IMR-90 (cell line): ENCODE results near the gene SGO1. TPM values are rescaled to one million over a fixed set of nuclear protein-coding genes. Genes with fewer than 3 reads are reported as not detected.

Source experiments
- ATAC-seq: fragments of 200-7000 bp; cut with Tn5 transposase; 2 replicates; pipeline ENCODE4 v1.9.1; 2020; ENCODE audit warnings: low read depth, mild to moderate bottlenecking, moderate library complexity
- BruUV-seq: library from RNA; stranded (reverse); fragments of 400-500 nt; replicated peaks from 2 replicates; lab custom pipeline; 2021; lab: Mats Ljungman, UMichigan
- CTCF ChIA-PET: fragments of 300-600 bp; formaldehyde crosslinking; extraction: SDS; loops from one replicate; lab custom pipeline; 2021; ENCODE audit warnings: antibody characterized with exemption; lab: Yijun Ruan, JAX
- POLR2A ChIA-PET: fragments of 300-600 bp; sonication (Branson Sonifier 250); formaldehyde crosslinking; loops from one replicate; lab custom pipeline; 2022; ENCODE audit warnings: antibody characterized with exemption; ENCODE audit not compliant: unreplicated experiment; lab: Charles Lee
- DNase-seq: peaks from one replicate; pipeline ENCODE4 v3.0.0; 2013
- H2AFZ ChIP-seq: replicated peaks from 2 replicates; pipeline ENCODE3; 2013; ENCODE audit warnings: low read length, mild to moderate bottlenecking; ENCODE audit not compliant: poor library complexity
- H2AK5ac ChIP-seq: 2 replicates; pipeline ENCODE4 v1.6.1; 2013; ENCODE audit warnings: low read depth, low read length, inconsistent platforms
- H2AK9ac ChIP-seq: replicated peaks from 2 replicates; pipeline ENCODE3; 2013; ENCODE audit warnings: mild to moderate bottlenecking, low read depth, low read length, moderate library complexity; ENCODE audit not compliant: poor library complexity
- H2BK120ac ChIP-seq: 2 replicates; pipeline ENCODE4 v1.6.1; 2013; ENCODE audit warnings: low read depth, low read length, inconsistent platforms
- H2BK15ac ChIP-seq: 3 replicates; pipeline ENCODE4 v1.6.1; 2013; ENCODE audit warnings: low read depth, low read length, inconsistent platforms
- H2BK20ac ChIP-seq: 2 replicates; pipeline ENCODE4 v1.6.1; 2013; ENCODE audit warnings: low read depth, mild to moderate bottlenecking, inconsistent platforms, low read length, moderate library complexity
- H2BK5ac ChIP-seq: 2 replicates; pipeline ENCODE4 v1.6.1; 2013; ENCODE audit warnings: mild to moderate bottlenecking, low read depth, low read length, inconsistent platforms; ENCODE audit not compliant: poor library complexity, severe bottlenecking
- H3K14ac ChIP-seq: replicated peaks from 2 replicates; pipeline ENCODE4 v1.6.1; 2013; ENCODE audit warnings: low read depth, low read length, inconsistent platforms
- H3K18ac ChIP-seq: 2 replicates; pipeline ENCODE4 v1.6.1; 2013; ENCODE audit warnings: low read depth, low read length, control low read depth
- H3K23ac ChIP-seq: 2 replicates; pipeline ENCODE4 v1.6.1; 2013; ENCODE audit warnings: low read depth, low read length, inconsistent platforms
- H3K27ac ChIP-seq: 2 replicates; pipeline ENCODE4 v1.5.1; 2013; ENCODE audit warnings: mild to moderate bottlenecking, control low read depth, low read length; ENCODE audit not compliant: insufficient read depth
- H3K27me3 ChIP-seq: 2 replicates; pipeline ENCODE4 v1.6.1; 2013; ENCODE audit warnings: low read length; ENCODE audit not compliant: control insufficient read depth, insufficient read depth
- H3K36me3 ChIP-seq: 2 replicates; pipeline ENCODE4 v1.6.1; 2013; ENCODE audit warnings: low read length, mixed read lengths; ENCODE audit not compliant: control insufficient read depth, insufficient read depth
- H3K4ac ChIP-seq: 2 replicates; pipeline ENCODE4 v1.6.1; 2013; ENCODE audit warnings: low read depth, low read length, inconsistent platforms
- H3K4me1 ChIP-seq: 2 replicates; pipeline ENCODE4 v1.6.1; 2013; ENCODE audit warnings: low read length, mixed read lengths; ENCODE audit not compliant: control insufficient read depth, insufficient read depth
- H3K4me2 ChIP-seq: 2 replicates; pipeline ENCODE4 v1.6.1; 2013; ENCODE audit warnings: low read depth, mild to moderate bottlenecking, control low read depth, low read length, moderate library complexity
- H3K4me3 ChIP-seq: 2 replicates; pipeline ENCODE4 v1.5.1; 2013; ENCODE audit warnings: low read depth, mild to moderate bottlenecking, control low read depth, low read length, moderate library complexity; ENCODE audit not compliant: insufficient read depth
- H3K56ac ChIP-seq: 2 replicates; pipeline ENCODE4 v1.6.1; 2013; ENCODE audit warnings: low read length, inconsistent platforms; ENCODE audit not compliant: insufficient read depth; ENCODE audit errors: extremely low read depth
- H3K79me1 ChIP-seq, 2 experiments: 2 replicates each; pipeline ENCODE4 v1.6.1; 2013; ENCODE audit warnings: low read length in 2 of 2, inconsistent platforms in 1 of 2, low read depth in 1 of 2
- H3K9ac ChIP-seq: 2 replicates; pipeline ENCODE4 v1.6.1; 2013; ENCODE audit warnings: low read depth, low read length, control low read depth
- H3K9me1 ChIP-seq: 2 replicates; pipeline ENCODE4 v1.6.1; 2013; ENCODE audit warnings: low read length, inconsistent platforms; ENCODE audit not compliant: insufficient read depth
- H3K9me3 ChIP-seq: 2 replicates; pipeline ENCODE4 v1.6.1; 2013; ENCODE audit warnings: low read length; ENCODE audit not compliant: control insufficient read depth, insufficient read depth
- H4K20me1 ChIP-seq: 2 replicates; pipeline ENCODE4 v1.6.1; 2013; ENCODE audit warnings: low read length, inconsistent platforms; ENCODE audit not compliant: insufficient read depth
- H4K5ac ChIP-seq: 2 replicates; pipeline ENCODE4 v1.6.1; 2013; ENCODE audit warnings: mild to moderate bottlenecking, low read depth, low read length, control low read depth
- H4K8ac ChIP-seq, 2 experiments: 2 replicates each; pipeline ENCODE4 v1.6.1; 2013; ENCODE audit warnings: low read depth in 2 of 2, low read length in 2 of 2, control low read depth in 1 of 2, inconsistent platforms in 1 of 2
- H4K91ac ChIP-seq: 2 replicates; pipeline ENCODE4 v1.6.1; 2013; ENCODE audit warnings: low read depth, low read length, inconsistent platforms; ENCODE audit not compliant: insufficient read depth
- ELK1 ChIP-seq: fragments of 150-350 bp; IDR thresholded peaks from 2 replicates; pipeline ENCODE4 v1.6.1; 2016; ENCODE audit warnings: low read depth, mild to moderate bottlenecking, low read length, moderate library complexity, borderline replicate concordance
- SMC3 ChIP-seq: fragments of 150-350 bp; IDR thresholded peaks from 2 replicates; pipeline ENCODE4 v1.6.1; 2016; ENCODE audit warnings: low read depth, mild to moderate bottlenecking, antibody characterized with exemption, low read length, moderate library complexity
- WGBS, 2 experiments: methylation state at CpG; one replicate each; pipeline versions ENCODE4 v1.1.5 to v1.1.7; 2013; ENCODE audit warnings: missing lambda C conversion rate in 2 of 2; ENCODE audit not compliant: insufficient read length in 1 of 2; ENCODE audit errors: extremely low coverage in 2 of 2; 5-methylcytosine and 5-hydroxymethylcytosine counted together
- dilution Hi-C: fragments of 300-500 bp; cut with HindIII; formaldehyde crosslinking; loops from one replicate; pipeline ENCODE4 v1.14.3; 2018; ENCODE audit warnings: low sequenced_read_pairs; ENCODE audit not compliant: unreplicated experiment
- in situ Hi-C: fragments of 300-500 bp; cut with MboI; formaldehyde crosslinking; loops from 3 replicates; pipeline ENCODE4 v1.14.3; 2019; ENCODE audit warnings: low sequenced_read_pairs, inconsistent platforms, mixed read lengths
- intact Hi-C: fragments of 100-400 bp; cut with micrococcal nuclease; formaldehyde crosslinking; loops from 2 replicates; pipeline ENCODE4 v1.10.0; 2022
- polyA plus RNA-seq, 3 experiments: library from polyadenylated mRNA; depleted of rRNA; stranded (reverse); fragments of >200 nt; gene quantifications; 2 replicates each; pipeline ENCODE4 v1.2.3, GENCODE V29; 2012; ENCODE audit warnings: low replicate concordance in 1 of 3
- total RNA-seq: library from RNA; depleted of rRNA; stranded (reverse); fragments of >200 nt; gene quantifications from 2 replicates; pipeline ENCODE4 v1.2.3, GENCODE V29; 2012

SGO1 gene
- total and polyA plus RNA-seq, 2 of the 4 experiments (the other 2 are of a cell fraction) = 3.2 to 5.2 TPM

DNA sequence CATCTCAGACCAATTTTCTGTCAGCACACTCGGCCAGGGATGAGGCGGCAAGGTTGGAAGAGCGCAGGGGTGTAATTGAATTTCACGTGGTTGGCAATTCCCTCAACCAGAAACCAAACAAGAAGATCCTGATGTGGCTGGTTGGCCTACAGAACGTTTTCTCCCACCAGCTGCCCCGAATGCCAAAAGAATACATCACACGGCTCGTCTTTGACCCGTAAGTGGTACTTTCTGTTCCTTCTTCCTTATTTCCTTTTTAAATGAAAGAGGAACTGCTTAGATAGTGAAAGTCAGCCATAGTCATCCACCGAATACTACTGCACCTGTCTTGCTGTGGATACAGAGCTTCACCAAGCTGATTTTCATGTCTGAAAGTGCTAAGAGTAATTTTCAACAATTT, 60.1 kb downstream of the SGO1 start:
- no peak for TF ChIP-seq ELK1
- TF ChIP-seq SMC3 = no peak
- Histone ChIP-seq H3K4ac (no peak overlapping the region), H3K4me2 (no peak overlapping the region), H2BK15ac (no peak overlapping the region), H3K9me3 (no peaks in the 10 kb centered on the region), H4K20me1 (no peaks in the 10 kb centered on the region), H3K18ac (no peak overlapping the region), H3K14ac (no peak overlapping the region), H3K36me3 (0 out of 2 replicates have a peak, but pooled peaks cover 2% of the 10 kb centered on the region), H2BK20ac (no peak overlapping the region), H2BK120ac (no peak overlapping the region), H3K79me1 (no peaks in the 10 kb centered on the region), H3K4me1 (no peaks in the 10 kb centered on the region), H2AK5ac (no peak overlapping the region), H3K9me1 (no peaks in the 10 kb centered on the region), H2AK9ac (no peak overlapping the region), H4K91ac (no peak overlapping the region), H2BK5ac (no peak overlapping the region), H4K5ac (no peak overlapping the region), H3K56ac (no peak overlapping the region), H4K8ac (no peak overlapping the region), H3K23ac (no peak overlapping the region), H3K4me3 (no peak overlapping the region), H3K9ac (no peak overlapping the region), H2AFZ (no peak overlapping the region), H3K27me3 (no peaks in the 10 kb centered on the region), H3K27ac (no peak overlapping the region)
- intact Hi-C loops = no loop called here
- in situ Hi-C loops = no loop called here
- no CpG with 5 or more reads among the region's 10 CpGs for WGBS, 2 experiments
- ChIA-PET POLR2A (no interaction called here), CTCF (no interaction called here)
- ATAC-seq = no peak
- DNase-seq = no peak
- BruUV-seq = no TSS peak
- dilution Hi-C loops = no loop called here
